CD4-positive, alpha-beta T cell (primary cell): Measurements from ENCODE around the gene LUM. TPM values are rescaled to one million over a fixed set of nuclear protein-coding genes. Genes with fewer than 3 reads are reported as not detected.

Experiments
- ATAC-seq: fragments of 200-7000 bp; cut with Tn5 transposase; one replicate; pipeline ENCODE4 v1.10.0; 2022; ENCODE audit warnings: mild to moderate bottlenecking; ENCODE audit not compliant: poor library complexity
- CTCF ChIA-PET: fragments of 350-600 bp; sonication (Branson Sonifier 250); formaldehyde crosslinking; loops from one replicate; lab custom pipeline; 2021; ENCODE audit warnings: antibody characterized with exemption, inconsistent platforms; lab: Charles Lee
- POLR2A ChIA-PET: fragments of 350-600 bp; sonication (Branson Sonifier 250); formaldehyde crosslinking; loops from one replicate; lab custom pipeline; 2021; ENCODE audit warnings: antibody characterized with exemption, inconsistent platforms; lab: Charles Lee
- DNase-seq, 14 experiments: peaks; one replicate each; pipeline ENCODE4 v3.0.0-alpha.2; 2013 to 2020; ENCODE audit warnings: mixed read lengths in 2 of 14
- H3K27ac ChIP-seq, 2 donors: one replicate each; pipeline versions ENCODE4 v1.5.1 to v1.7.0; 2013; ENCODE audit warnings: low read length in 2 of 2, low read depth in 1 of 2, mild to moderate bottlenecking in 1 of 2
- H3K27me3 ChIP-seq, 2 experiments: 1 replicate in 1 of 2; 2 replicates in 1 of 2; pipeline versions ENCODE4 v1.6.1 to v1.7.0; 2013; ENCODE audit warnings: low read length in 2 of 2, control low read depth in 1 of 2, mild to moderate bottlenecking in 1 of 2, moderate library complexity in 1 of 2; ENCODE audit not compliant: insufficient read depth in 2 of 2, control insufficient read depth in 1 of 2
- H3K36me3 ChIP-seq: one replicate; pipeline ENCODE4 v1.6.1; 2013; ENCODE audit warnings: low read length, control low read depth; ENCODE audit not compliant: insufficient read depth
- H3K4me1 ChIP-seq: one replicate; pipeline ENCODE4 v1.6.1; 2013; ENCODE audit warnings: low read length, control low read depth; ENCODE audit not compliant: insufficient read depth
- H3K4me3 ChIP-seq: one replicate; pipeline ENCODE4 v1.5.1; 2013; ENCODE audit warnings: mild to moderate bottlenecking, low read length, moderate library complexity
- H3K9me3 ChIP-seq, 2 experiments: 1 replicate in 1 of 2; 2 replicates in 1 of 2; pipeline versions ENCODE4 v1.6.1 to v1.7.0; 2013; ENCODE audit warnings: low read length in 2 of 2, mild to moderate bottlenecking in 2 of 2, control low read depth in 1 of 2, moderate library complexity in 1 of 2; ENCODE audit not compliant: control insufficient read depth in 1 of 2, insufficient read depth in 1 of 2
- H3K27ac Mint-ChIP-seq: one replicate; pipeline ENCODE4 v1.8.0; 2020; ENCODE audit warnings: mixed read lengths
- H3K27me3 Mint-ChIP-seq: one replicate; pipeline ENCODE4 v1.8.0; 2021; ENCODE audit warnings: mixed read lengths
- H3K36me3 Mint-ChIP-seq: one replicate; pipeline ENCODE4 v1.8.0; 2021; ENCODE audit warnings: low read depth, mixed read lengths
- H3K4me1 Mint-ChIP-seq: one replicate; pipeline ENCODE4 v1.8.0; 2021; ENCODE audit warnings: low read depth, mixed read lengths
- H3K4me3 Mint-ChIP-seq: one replicate; pipeline ENCODE4 v1.8.0; 2020; ENCODE audit warnings: mild to moderate bottlenecking, mixed read lengths
- H3K9me3 Mint-ChIP-seq: one replicate; pipeline ENCODE4 v1.8.0; 2020; ENCODE audit warnings: mixed read lengths
- CTCF ChIP-seq: fragments of 200-600 bp; IDR thresholded peaks from one replicate; pipeline ENCODE4 v1.8.0; 2022; ENCODE audit warnings: antibody characterized with exemption, mild to moderate bottlenecking
- intact Hi-C, 2 experiments: fragments of 100-400 bp; cut with DNase I in 1 of 2; cut with micrococcal nuclease in 1 of 2; formaldehyde crosslinking; loops; one replicate each; pipeline versions ENCODE4 v1.15.1 to v1.9.0; 2023 to 2025; cut with DNase I, micrococcal nuclease
- total RNA-seq, 174 experiments: library from RNA in 2 of 174; stranded (reverse) in 2 of 174; gene quantifications; one replicate each; pipeline ENCODE4 v1.2.3 and lab custom pipeline; 2021 to 2026

Gene LUM
- total RNA-seq, 2 experiments from 2014 or later = not detected

DNA sequence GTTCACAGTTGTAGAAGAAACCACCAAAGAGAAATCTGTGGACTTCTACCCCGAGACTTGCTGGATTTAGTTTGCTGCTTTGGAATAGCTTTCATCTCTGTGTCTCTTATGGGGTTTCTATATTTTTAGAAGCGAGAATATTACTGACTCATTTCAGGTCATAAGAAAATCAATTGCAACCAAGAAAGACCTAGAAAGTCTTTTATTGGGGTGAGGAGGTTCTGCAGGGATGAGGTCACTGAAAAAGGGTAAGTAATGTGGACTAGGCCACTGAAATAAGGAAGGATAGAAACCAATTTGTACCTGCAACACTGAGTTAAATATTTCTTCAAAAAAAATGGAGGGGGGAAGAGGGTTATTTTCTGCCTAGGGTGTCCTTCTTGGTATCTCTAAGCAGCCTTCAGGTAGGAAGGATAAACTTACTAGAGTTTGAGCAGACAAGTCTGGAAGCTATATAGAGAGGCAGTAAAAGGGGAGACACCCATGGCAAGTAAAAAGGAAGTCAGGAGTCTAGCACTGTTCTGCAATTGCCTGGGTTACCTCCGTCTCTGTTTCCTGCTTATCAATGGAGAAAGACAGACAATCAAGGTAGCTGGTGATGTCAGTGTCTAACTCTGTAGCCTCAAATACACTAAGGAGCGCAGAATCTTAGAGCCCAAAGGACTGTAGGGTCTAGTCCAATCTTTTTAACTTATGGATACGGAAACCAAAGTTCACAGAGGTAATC is 33.9 kb downstream of the LUM start:
- H3K4me1 ChIP-seq = no peaks in the 10 kb centered on the region
- H3K36me3 ChIP-seq = no peaks in the 10 kb centered on the region
- ATAC-seq (no peak), DNase-seq (no peak)
- POLR2A ChIA-PET = no interaction called here
- H3K4me3 ChIP-seq = no peak overlapping the region
- Mint-ChIP-seq H3K36me3 (no peaks in the 10 kb centered on the region), H3K4me3 (no peak overlapping the region), H3K4me1 (no peaks in the 10 kb centered on the region), H3K27me3 (no peaks in the 10 kb centered on the region), H3K9me3 (no peaks in the 10 kb centered on the region), H3K27ac (no peak overlapping the region)
- intact Hi-C loops = no loop called here
- no peak overlapping the region for H3K27ac ChIP-seq
- H3K27me3 ChIP-seq = no peaks in the 10 kb centered on the region
- CTCF ChIA-PET = no interaction called here
- H3K9me3 ChIP-seq = no peaks in the 10 kb centered on the region
- TF ChIP-seq CTCF = no peak

GRCh38 chr12:91074851-91075250 is 36.4 kb downstream of the LUM start:
- DNase-seq = no peak
- Mint-ChIP-seq H3K27ac (no peak overlapping the region), H3K36me3 (no peaks in the 10 kb centered on the region), H3K27me3 (no peaks in the 10 kb centered on the region), H3K4me3 (no peak overlapping the region), H3K4me1 (no peaks in the 10 kb centered on the region), H3K9me3 (no peaks in the 10 kb centered on the region)
- no peaks in the 10 kb centered on the region for H3K27me3 ChIP-seq
- no peak for TF ChIP-seq CTCF
- no peaks in the 10 kb centered on the region for H3K4me1 ChIP-seq
- CTCF ChIA-PET = no interaction called here
- POLR2A ChIA-PET = no interaction called here
- no peak overlapping the region for H3K4me3 ChIP-seq
- intact Hi-C loops = no loop called here
- no peaks in the 10 kb centered on the region for H3K9me3 ChIP-seq
- ATAC-seq = no peak
- no peaks in the 10 kb centered on the region for H3K36me3 ChIP-seq
- H3K27ac ChIP-seq = no peak overlapping the region

DNA sequence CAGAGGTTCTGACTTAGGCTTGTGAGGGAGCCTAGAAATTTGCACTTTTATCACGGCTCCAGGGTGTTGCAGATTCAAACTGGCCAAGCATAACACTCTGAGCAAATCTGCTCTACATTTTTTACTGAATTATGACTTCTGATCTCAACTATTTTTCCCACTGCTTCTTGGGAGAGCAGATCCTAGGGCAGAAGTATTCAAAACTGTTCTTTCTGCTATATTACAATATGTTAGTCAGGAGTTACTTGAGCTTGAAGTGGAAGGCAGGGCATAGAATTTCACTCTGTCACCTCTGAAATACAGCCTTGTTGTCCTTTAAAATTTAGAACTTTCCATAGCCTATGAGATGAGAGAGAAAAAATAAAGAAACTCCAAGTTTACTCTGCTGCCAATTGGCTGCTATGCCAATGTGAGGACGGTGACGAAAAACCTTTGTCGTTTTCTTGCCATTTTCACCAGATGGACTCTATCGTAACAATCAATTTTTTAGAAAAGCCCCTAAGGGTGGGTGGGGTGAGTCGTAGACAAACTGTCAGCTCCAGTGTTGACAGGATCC is 37.1 kb downstream of the LUM start:
- Histone ChIP-seq H3K27ac (no peak overlapping the region), H3K4me1 (no peaks in the 10 kb centered on the region), H3K9me3 (no peaks in the 10 kb centered on the region), H3K4me3 (no peak overlapping the region), H3K36me3 (no peaks in the 10 kb centered on the region), H3K27me3 (no peaks in the 10 kb centered on the region)
- Mint-ChIP-seq H3K36me3 (no peaks in the 10 kb centered on the region), H3K9me3 (no peaks in the 10 kb centered on the region), H3K4me3 (no peak overlapping the region), H3K4me1 (no peaks in the 10 kb centered on the region), H3K27me3 (no peaks in the 10 kb centered on the region), H3K27ac (no peak overlapping the region)
- DNase-seq (no peak), ATAC-seq (no peak)
- TF ChIP-seq CTCF = no peak
- POLR2A ChIA-PET = no interaction called here
- intact Hi-C loops = no loop called here
- CTCF ChIA-PET = no interaction called here
